ENCODE results near the gene ADCK2.
A peak's percentile ranks its signal among the peaks of the same experiment; 100 is the strongest.
"Not testable (repeated sequence)": the region's sequence is repeated elsewhere in the genome, so short reads cannot be mapped to it uniquely, and the experiment has no call there.

ADCK2 gene

GRCh38 chr7:140646931-140647647 is 25.7 kb upstream of the ADCK2 start:
- no peak for DNase-seq

DNA sequence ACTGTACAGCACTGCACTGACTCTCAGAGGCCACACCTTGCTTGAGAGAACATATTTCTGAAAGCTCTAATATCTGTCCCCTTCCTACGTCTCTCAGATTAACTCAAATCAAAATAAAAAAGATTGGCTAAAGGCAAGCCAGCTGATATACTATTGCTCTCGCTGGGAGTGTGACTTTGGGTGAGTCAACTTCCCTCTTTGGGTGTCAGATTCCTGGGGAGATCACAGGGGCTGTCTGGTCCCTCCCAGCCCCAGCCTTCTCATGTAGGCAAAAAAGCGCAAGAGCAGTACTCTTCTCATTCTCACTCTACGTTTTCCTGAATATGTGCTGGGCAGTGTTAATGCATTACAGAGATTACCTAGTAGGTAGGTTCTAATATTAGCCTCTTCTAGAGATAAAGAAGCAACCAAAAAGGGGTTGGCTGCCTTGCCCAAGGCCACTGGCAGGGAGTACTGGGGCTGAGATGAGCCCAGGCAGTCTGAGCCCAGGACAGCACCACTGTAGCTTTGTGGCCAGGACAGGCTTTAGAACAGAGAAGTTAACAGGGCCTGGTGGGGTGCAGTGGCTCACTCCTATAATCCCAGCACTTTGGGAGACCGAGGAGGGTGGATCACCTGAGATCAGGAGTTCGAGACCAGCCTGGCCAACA is 23.1 kb upstream of the ADCK2 start:
- DNase-seq, result no peak

- no peak for DNase-seq
Observed at GRCh38 chr7:140650367-140650766, 22.4 kb upstream of the ADCK2 start.

DNA sequence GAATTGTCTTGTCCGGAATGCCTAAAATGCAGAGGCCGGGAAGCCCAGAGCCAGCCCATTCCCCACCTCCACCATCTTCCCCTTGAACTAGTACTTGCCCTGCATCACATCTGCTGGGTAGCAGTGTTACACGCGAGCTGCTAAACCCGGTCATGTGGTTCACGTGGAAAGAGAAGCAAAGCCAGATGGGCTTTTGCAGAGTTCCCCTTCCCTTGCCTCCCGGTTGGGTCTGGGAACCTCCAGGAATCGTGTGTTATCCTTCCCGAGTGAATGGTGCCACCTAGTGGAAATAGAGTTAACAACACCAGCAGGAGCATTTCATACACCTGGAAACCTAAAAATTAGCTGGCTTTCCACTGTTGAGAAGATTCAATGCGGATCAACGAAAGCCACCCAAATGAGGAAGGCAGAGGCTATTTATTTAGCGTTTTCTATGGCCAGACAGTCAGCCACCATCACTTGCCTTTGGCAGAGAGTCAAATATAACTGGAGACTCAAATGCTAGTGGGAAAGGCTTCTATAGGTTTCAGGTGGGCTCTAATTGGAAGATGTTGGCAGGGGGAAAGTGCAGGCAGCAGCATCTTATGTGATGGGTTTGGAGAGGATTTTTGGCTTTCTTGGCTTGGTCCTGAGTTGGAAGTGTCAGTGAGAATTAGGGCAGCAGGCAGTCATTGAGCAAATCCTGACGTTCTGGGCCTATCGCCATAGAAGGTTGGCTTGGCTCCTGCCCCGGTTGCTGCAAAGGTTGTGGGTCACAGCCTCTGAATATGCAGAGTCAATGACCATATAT is 19.2 kb upstream of the ADCK2 start:
- peak; percentile 74 for DNase-seq

- no peak for DNase-seq
Observed at GRCh38 chr7:140654109-140654387, 18.7 kb upstream of the ADCK2 start.

DNA sequence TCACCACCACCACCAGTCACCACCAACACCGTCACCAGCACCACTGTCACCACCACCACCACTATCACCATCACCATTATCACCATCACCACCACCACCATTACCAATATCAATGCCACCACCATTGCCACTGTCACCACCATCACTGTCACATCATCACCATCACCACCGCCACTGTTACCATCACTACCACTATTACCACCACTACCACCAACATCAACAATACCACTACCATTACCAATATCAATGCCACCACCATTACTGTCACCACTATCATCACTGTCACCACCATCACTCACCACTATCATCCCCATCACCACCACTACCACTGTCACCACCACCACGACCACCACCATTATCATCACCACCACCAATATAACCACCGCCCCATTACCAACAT is 18.1 kb upstream of the ADCK2 start:
- no peak for DNase-seq

DNA sequence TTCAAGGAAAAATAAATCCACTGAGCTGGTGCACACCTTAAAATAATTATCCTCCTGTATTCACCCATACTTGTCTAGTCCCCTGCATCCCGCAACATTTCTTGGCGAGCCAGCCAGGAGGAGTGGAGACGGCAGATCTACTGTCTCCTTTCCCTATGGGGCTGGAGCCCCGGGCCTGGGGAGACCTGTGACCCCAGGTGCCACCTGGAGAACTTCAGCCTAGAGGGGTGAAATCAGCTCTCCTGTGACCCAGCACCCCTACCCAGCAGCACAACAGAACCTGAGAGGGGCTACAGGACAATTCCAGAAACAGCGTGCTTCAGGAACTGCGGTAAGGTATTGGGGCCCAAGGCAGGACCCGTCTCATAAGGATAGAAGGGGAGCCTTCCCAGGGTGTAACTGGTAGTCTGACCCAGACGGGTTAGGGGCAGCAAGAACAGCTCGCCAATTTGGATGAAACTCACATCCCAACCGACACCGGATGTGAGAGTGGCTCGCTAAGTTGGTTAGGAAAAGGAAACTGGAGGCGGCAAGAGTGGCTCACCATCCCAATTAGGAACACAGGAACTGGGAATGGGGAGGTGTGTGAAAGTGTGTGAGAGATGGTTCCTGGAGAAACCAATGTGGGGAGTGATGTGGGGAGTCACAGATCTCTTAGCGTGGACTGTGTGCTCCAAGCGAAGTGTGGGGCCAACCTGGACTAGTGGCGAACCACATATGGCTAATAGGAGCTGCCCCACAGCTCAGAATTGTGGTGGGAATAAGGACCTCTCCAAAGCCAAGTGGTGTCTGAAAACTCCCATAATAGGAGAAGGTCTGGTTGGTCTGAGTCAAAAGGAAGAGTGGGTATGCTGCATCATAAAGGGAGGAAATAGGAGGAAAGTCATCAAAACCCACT is 17.0 kb upstream of the ADCK2 start:
- DNase-seq, result no peak

DNA sequence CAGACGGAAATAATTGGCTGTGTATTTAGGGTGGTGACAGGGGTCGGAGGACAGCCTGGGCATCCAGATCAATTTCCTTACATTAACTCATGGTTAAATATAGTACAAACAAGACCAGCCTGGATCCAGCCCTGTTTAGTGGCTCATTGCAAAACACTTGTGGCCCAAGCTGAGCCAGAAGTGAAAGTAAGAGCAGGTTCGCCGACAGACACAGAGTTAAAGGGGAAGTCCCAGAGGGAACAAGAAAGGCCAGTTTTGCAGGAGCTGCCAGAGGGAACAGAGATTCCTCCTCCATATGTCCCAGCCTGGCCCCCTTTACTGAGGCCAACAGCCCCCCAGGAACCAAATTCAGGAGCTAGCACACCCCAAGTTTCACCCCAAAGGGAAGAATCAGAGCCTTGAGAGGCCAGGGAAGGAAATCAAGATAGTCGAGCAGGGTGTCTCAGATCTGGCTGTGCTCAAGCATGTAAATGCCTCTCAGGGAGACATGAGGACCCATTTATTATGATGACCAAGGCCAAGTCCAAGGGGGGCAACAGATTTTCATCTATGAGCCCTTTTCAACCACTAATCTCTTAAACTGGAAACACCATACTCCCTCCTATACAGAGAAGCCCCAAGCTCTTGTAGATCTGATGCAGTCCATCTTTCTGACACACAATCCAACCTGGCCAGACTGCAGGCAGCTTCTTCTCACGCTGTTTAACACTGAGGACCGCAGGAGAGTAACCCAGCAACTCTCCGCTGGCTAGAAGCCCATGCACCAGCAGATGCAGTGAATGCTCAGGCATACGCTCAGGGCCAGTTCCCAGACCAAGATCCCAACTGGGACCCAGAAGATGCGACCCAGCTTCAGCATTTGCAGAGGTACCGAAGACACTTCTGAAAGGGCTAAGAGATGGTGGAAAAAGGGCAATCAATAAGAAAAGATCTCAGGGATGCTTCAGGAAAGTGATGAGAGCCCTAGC is 15.9 kb upstream of the ADCK2 start:
- no peak for DNase-seq

GRCh38 chr7:140657891-140658290 is 14.9 kb upstream of the ADCK2 start:
- DNase-seq, result no peak

DNA sequence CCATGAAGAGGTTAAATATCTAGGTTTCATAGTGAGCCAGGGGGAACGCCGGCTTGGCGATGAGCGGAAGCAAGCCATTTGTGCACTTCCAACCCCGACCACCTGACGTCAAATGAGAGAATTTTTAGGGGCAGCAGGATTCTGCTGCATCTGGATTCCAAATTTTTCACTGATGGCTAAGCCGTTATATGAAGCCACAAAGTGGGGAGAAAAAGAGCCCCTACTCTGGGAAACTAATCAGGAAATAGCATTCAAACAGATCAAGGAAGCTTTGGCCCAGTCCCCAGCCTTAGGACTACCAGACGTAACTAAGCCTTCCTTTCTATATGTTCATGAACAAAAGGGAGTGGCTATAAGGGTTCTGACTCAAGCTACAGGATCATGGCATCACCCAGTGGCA is 12.9 kb upstream of the ADCK2 start:
- DNase-seq, result no peak

DNA sequence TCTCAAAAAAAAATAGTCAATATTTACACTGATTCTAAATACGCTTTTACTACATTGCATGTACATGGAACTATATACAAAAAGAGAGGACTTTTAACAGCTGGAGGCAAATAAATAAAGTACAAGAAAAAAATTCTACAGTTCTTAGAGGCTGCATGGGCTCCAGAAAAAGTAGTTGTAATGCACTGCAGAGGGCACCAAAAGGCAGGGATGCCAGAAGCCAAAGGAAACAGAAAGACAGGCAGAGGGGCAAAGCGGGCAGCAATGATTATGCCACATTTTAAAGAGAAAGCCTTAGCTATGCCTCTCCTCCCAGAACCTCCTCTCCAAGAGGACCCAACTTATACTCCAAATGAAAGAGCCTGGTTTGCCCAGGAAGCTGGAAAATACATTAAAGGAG is 11.6 kb upstream of the ADCK2 start:
- DNase-seq, result no peak

- DNase-seq, result not testable (repeated sequence)
Observed at GRCh38 chr7:140662938-140663337, 9.8 kb upstream of the ADCK2 start.

DNA sequence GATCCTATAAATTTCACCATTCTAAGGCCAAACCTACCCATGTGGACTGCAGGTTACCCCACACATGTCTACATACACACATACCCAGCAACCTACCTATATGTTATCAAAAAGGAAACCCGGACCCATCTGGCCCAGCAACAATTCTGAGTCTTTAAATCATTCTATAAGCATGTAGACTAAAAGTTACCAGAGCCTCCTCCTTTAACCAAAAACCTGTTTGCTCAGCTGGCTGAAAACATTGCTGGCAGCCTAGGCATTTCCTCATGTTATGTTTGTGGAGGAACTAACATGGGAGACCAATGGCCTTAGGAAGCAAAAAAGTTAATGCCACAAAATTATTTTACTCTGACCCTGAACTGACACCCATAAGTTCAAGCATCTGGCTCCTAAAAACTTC is 5.3 kb upstream of the ADCK2 start:
- DNase-seq, result no peak

- DNase-seq, result no peak
Observed at GRCh38 chr7:140668641-140669040, 4.1 kb upstream of the ADCK2 start.

DNA sequence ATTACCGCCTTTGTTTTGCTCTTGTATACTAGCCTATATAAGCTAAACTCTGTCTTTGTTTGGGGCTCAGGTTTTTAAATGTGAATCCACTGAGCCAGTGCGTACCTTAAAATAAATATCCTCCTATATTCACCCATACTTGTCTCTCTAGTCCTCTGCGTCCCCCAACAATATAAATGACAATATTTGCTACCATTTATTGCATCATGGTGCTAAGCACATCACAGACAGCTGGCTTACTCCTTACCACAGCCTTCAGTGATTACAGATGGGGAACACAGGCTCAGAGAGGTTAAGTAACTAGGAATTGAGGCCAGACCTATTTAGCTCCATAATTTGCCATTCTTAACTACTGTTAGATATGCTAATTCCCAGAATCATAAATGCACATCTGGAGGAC is 3.4 kb upstream of the ADCK2 start:
- DNase-seq, result no peak

DNA sequence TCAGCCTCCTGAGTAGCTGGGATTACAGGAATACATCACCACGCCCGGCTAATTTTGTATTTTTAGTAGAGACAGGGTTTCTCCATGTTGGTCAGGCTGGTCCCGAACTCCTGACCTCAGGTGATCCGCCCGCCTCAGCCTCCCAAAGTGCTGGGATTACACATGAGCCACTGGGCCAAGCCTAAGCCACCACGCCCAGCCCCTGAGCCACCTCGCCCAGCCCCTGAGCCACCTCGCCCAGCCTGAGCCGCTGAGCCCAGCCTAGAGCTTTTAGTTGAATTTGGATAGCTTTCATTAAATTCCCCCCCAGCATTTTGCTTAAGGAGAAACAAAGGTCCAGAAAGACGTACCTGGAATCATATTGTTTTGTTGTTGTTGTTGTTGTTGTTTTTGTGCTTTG is 2.9 kb upstream of the ADCK2 start:
- DNase-seq, result not testable (repeated sequence)

DNA sequence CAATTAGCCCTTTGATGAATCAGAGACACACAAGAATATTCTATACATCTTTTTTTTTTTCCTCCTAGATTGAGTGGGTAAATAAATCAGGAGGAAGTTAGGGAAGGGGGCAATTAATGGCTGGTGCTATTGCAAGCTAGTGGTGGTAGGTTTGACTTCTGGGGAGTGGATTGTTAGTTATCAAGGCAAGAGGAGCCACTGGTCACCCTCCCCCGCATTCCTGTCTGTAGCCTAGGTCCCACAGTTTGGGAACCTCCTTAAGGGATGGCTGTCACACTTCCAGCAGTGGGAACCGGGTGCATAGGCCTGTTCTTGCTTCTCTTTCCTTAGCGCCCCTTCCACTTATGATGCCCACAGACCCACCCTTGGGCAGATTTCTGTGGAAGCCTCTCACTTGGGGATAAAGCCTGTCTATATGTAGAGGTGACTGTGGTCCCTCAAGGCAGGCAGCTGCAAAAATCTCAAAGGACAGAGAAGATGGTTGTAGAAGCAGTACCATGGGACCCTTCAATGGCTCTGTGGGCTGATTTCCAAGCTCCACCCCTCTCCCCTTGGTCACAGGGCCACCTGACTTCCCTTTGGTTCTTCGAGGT is 2.3 kb upstream of the ADCK2 start:
- no peak for DNase-seq

DNA sequence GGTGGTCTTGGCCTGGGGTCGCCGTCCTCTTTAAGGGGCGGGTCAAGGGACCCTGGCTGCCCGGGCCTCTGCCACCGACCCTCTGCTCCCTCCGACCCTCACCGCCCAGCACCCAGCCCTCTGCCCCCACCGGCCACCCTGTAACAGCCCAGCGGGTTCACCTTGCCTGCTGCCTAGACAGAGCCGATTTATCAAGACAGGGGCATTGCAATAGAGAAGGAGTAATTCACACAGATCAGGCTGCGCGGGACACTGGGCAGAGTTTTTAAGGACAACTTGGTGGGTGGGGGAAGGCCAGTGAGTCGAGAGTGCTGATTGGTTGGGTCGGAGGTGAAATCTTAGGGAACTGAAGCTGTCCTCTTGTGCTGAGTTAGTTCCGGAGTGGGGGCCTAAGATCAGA is 779 bp upstream of the ADCK2 start:
- DNase-seq, result no peak

DNA sequence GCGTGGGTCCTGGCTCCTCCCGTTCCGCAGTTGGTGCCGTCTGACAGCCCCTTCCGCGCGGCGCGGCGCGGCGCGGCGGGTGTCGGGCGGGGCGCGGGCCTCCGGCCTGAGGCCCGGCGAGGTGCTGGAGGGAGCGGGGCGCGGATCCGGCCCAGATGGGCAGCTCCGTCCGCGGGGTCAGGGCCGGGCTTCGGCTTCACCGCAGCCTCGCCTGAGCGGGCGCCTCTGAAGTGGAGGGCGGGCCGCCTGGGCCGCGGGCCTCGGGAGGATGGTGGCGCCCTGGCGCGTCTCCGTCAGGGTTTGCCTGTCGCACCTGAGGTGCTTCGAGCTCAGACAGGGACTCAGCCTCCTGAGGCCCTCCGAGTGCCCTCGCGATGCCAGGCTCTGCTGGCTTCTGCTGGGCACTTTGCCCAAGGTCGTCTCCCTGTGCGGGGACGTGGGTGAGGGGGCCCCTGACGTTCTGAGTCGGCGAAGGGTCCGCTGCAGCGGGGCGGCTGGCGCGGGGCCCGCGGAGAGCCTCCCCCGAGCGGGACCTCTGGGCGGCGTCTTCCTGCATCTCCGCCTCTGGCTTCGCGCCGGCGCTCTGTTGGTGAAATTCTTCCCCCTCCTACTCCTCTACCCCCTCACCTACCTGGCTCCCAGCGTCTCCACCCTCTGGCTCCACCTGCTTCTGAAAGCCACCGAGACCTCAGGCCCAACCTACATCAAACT is 473 bp downstream of the ADCK2 start:
- DNase-seq, result no peak

- no peak for DNase-seq
Observed at GRCh38 chr7:140673774-140674155, 1.0 kb downstream of the ADCK2 start.

DNA sequence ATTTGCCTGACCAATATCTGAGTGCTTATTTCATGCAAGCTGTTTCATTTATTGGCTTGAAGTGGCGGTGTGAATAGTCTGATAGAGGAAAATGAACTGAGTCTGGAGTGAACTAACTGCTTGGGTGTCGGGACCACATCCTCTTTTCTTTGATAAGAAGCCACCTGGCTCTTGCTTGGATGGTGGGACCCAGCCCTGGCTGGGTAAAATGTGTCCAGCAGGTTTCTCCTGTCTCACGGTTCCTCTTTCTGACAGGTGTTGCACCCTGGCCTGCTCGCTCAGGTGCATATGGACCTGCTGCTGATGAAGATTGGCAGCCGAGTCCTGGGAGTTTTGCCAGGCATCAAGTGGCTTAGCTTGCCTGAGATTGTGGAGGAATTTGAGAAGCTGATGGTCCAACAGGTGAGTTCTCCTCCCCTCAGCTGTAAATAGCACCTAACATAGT is 1.6 kb downstream of the ADCK2 start:
- DNase-seq, result no peak
